HepG2 (cell line): ENCODE results near the gene FALEC. TPM values are rescaled to one million over a fixed set of nuclear protein-coding genes. Genes with fewer than 3 reads are reported as not detected.

Source experiments
- CBX2 ChIP-seq, 2 experiments: fragments of 200-600 bp in 1 of 2; sonication (generic); formaldehyde crosslinking in 1 of 2; IDR thresholded peaks; 2 replicates each; pipeline versions ENCODE4 v1.7.0 to v1.8.1; 2018 to 2022; ENCODE audit warnings: low read depth in 2 of 2, low read length in 1 of 2, mild to moderate bottlenecking in 1 of 2, missing genetic modification reagents in 1 of 2
- HDAC2 ChIP-seq: sonication (generic); formaldehyde crosslinking; IDR thresholded peaks from 2 replicates; pipeline ENCODE4 v1.4.0; 2020; ENCODE audit warnings: missing genetic modification reagents
- IKZF4 ChIP-seq: sonication (generic); formaldehyde crosslinking; IDR thresholded peaks from 2 replicates; pipeline ENCODE4 v1.5.1; 2020; ENCODE audit warnings: borderline replicate concordance, mild to moderate bottlenecking, low read depth, missing genetic modification reagents; ENCODE audit errors: not compliant biosample characterization
- JUNB ChIP-seq: sonication (generic); formaldehyde crosslinking; IDR thresholded peaks from 2 replicates; pipeline ENCODE4 v1.8.0; 2022; ENCODE audit warnings: missing genetic modification reagents, mild to moderate bottlenecking, borderline replicate concordance
- KLF13 ChIP-seq: sonication (generic); formaldehyde crosslinking; IDR thresholded peaks from 2 replicates; pipeline ENCODE4 v1.4.0; 2020; ENCODE audit warnings: mild to moderate bottlenecking, missing genetic modification reagents
- MTF2 ChIP-seq: sonication (generic); formaldehyde crosslinking; IDR thresholded peaks from 2 replicates; pipeline ENCODE4 v1.5.0; 2020; ENCODE audit warnings: missing genetic modification reagents, borderline replicate concordance
- MZF1 ChIP-seq: sonication (generic); formaldehyde crosslinking; IDR thresholded peaks from 2 replicates; pipeline ENCODE4 v1.8.1; 2023; ENCODE audit warnings: mild to moderate bottlenecking, missing genetic modification reagents, borderline replicate concordance
- TCF7 ChIP-seq: sonication (generic); IDR thresholded peaks from 2 replicates; pipeline ENCODE4 v1.6.1; 2016; ENCODE audit warnings: antibody characterized with exemption, low read depth
- ZBTB26 ChIP-seq: IDR thresholded peaks from 2 replicates; pipeline ENCODE4 v1.6.1; 2016; ENCODE audit warnings: missing compliant biosample characterization, missing genetic modification reagents, borderline replicate concordance
- ZNF225 ChIP-seq: sonication (generic); formaldehyde crosslinking; IDR thresholded peaks from 2 replicates; pipeline ENCODE4 v1.4.0; 2020; ENCODE audit warnings: mild to moderate bottlenecking, missing genetic modification reagents
- ZNF264 ChIP-seq: sonication (generic); formaldehyde crosslinking; IDR thresholded peaks from 2 replicates; pipeline ENCODE4 v1.4.0; 2020; ENCODE audit warnings: missing genetic modification reagents
- ZNF577 ChIP-seq: sonication (generic); formaldehyde crosslinking; IDR thresholded peaks from 2 replicates; pipeline ENCODE4 v1.4.0; 2020; ENCODE audit warnings: mild to moderate bottlenecking, low read depth, missing genetic modification reagents, borderline replicate concordance
- ZNF614 ChIP-seq: IDR thresholded peaks from 2 replicates; pipeline ENCODE4 v1.6.1; 2018; ENCODE audit warnings: missing biosample characterization, missing genetic modification reagents, inconsistent platforms, borderline replicate concordance
- ZNF619 ChIP-seq: sonication (generic); formaldehyde crosslinking; IDR thresholded peaks from 2 replicates; pipeline ENCODE4 v1.4.0; 2020; ENCODE audit warnings: mild to moderate bottlenecking, missing genetic modification reagents
- polyA plus RNA-seq, 8 experiments: library from polyadenylated mRNA; depleted of rRNA in 3 of 8; stranded (reverse) in 7 of 8; unstranded in 1 of 8; fragments of >200 nt; fragmentation: Illumina TruSeq in 4 of 8; extraction: Trizol in 4 of 8; gene quantifications; 2 replicates each; pipeline versions ENCODE4 v1.2.1 to v1.2.3, GENCODE V29; 2011 to 2016; ENCODE audit warnings: low read depth in 4 of 8, missing spikeins in 1 of 8, mixed read lengths in 1 of 8; ENCODE audit not compliant: insufficient read depth in 1 of 8
- total RNA-seq, 5 experiments: library from RNA; depleted of rRNA; stranded (reverse); fragments of >200 nt; fragmentation: Illumina TruSeq; extraction: Trizol; gene quantifications; 2 replicates each; pipeline ENCODE4 v1.2.3, GENCODE V29; 2016; ENCODE audit warnings: low read depth in 1 of 5

The FALEC gene
- total and polyA plus RNA-seq, 2 of the 13 experiments (the other 11 are each of a cell fraction or from before 2014, with no cell fraction given), result 0.33 to 0.71 TPM

GRCh38 chr1:150552128-150552910 is 36.8 kb downstream of the FALEC start (continued):
- TF ChIP-seq CBX2 (IDR thresholded peaks at IDR 0.05; ENCODE audit: low read depth, low read length), result no peak
- no peak for TF ChIP-seq CBX2 (CRISPR knock-in tag; IDR thresholded peaks at IDR 0.05; ENCODE audit: low read depth)
- no peak for TF ChIP-seq ZNF614 (CRISPR knock-in tag)
- no peak for TF ChIP-seq MZF1 (CRISPR knock-in tag)
- no peak for TF ChIP-seq ZNF577 (CRISPR knock-in tag)
- peak; percentile 77 for TF ChIP-seq HDAC2 (CRISPR knock-in tag)
- no peak for TF ChIP-seq ZNF225 (CRISPR knock-in tag)
- no peak for TF ChIP-seq MTF2 (CRISPR knock-in tag)
- TF ChIP-seq TCF7, result no peak
- no peak for TF ChIP-seq JUNB (CRISPR knock-in tag)
- TF ChIP-seq ZBTB26 (CRISPR knock-in tag), result no peak
- TF ChIP-seq KLF13 (CRISPR knock-in tag), result no peak
- peak; percentile 31; the same call in 1 of the 2 replicates for TF ChIP-seq ZNF264 (CRISPR knock-in tag)
- TF ChIP-seq ZNF619 (CRISPR knock-in tag), result 0 out of 2 replicates have a peak, but pooled peaks have one; percentile 49
- TF ChIP-seq IKZF4 (CRISPR knock-in tag), result no peak
- TF ChIP-seq, all 625 proteins: peak for 143
